Keratinocyte (primary cell): ENCODE data around the gene NOD1. TPM values are rescaled to one million over a fixed set of nuclear protein-coding genes. Genes with fewer than 3 reads are reported as not detected.

Experiments used
- DNase-seq: peaks from one replicate; pipeline ENCODE4 v3.0.0-alpha.2; 2011; ENCODE audit warnings: low read depth, missing footprints, low spot score
- FAIRE-seq: peaks from 2 replicates; lab custom pipeline; 2011; peaks lifted over from hg19 to GRCh38; lab: Jason Lieb, UNC
- H2AFZ ChIP-seq: 2 replicates; pipeline ENCODE4 v1.6.0; 2012; ENCODE audit warnings: low read length, control low read depth, inconsistent platforms; ENCODE audit not compliant: control insufficient read depth
- H3K27ac ChIP-seq: 2 replicates; pipeline ENCODE4 v1.5.1; 2011; ENCODE audit warnings: low read length; ENCODE audit not compliant: control insufficient read depth, insufficient read depth
- H3K27me3 ChIP-seq: 3 replicates; pipeline ENCODE4 v1.6.0; 2011; ENCODE audit warnings: low read length; ENCODE audit not compliant: control insufficient read depth, insufficient read depth; ENCODE audit errors: extremely low read depth
- H3K36me3 ChIP-seq, 2 experiments: 2 replicates in 1 of 2; 3 replicates in 1 of 2; pipeline ENCODE4 v1.5.1; 2011; ENCODE audit warnings: low read length in 2 of 2, mild to moderate bottlenecking in 1 of 2; ENCODE audit not compliant: control insufficient read depth in 2 of 2, insufficient read depth in 2 of 2; ENCODE audit errors: extremely low read depth in 1 of 2
- H3K4me1 ChIP-seq: 3 replicates; pipeline ENCODE4 v1.5.1; 2011; ENCODE audit warnings: low read length; ENCODE audit not compliant: control insufficient read depth, insufficient read depth; ENCODE audit errors: extremely low read depth
- H3K4me2 ChIP-seq: 3 replicates; pipeline ENCODE4 v1.6.0; 2011; ENCODE audit warnings: low read depth, low read length; ENCODE audit not compliant: control insufficient read depth, insufficient read depth; ENCODE audit errors: extremely low read depth
- H3K4me3 ChIP-seq, 3 experiments: fragments of 200-600 bp in 1 of 3; sonication (generic) in 1 of 3; 2 replicates in 2 of 3; 3 replicates in 1 of 3; pipeline ENCODE4 v1.5.1; 2011 to 2016; ENCODE audit warnings: low read length in 3 of 3, mild to moderate bottlenecking in 3 of 3, control low read depth in 2 of 3, inconsistent platforms in 1 of 3, low read depth in 1 of 3, mixed read lengths in 1 of 3, mixed run types in 1 of 3, moderate library complexity in 1 of 3; ENCODE audit not compliant: control insufficient read depth in 2 of 3, insufficient read depth in 2 of 3; ENCODE audit errors: extremely low read depth in 1 of 3
- H3K79me2 ChIP-seq: 2 replicates; pipeline ENCODE4 v1.6.0; 2012; ENCODE audit warnings: low read length; ENCODE audit not compliant: control insufficient read depth, insufficient read depth
- H3K9ac ChIP-seq: 3 replicates; pipeline ENCODE4 v1.6.0; 2011; ENCODE audit warnings: low read length; ENCODE audit not compliant: control insufficient read depth, insufficient read depth; ENCODE audit errors: extremely low read depth
- H3K9me1 ChIP-seq: 3 replicates; pipeline ENCODE4 v1.6.0; 2011; ENCODE audit warnings: low read length; ENCODE audit not compliant: control insufficient read depth, insufficient read depth; ENCODE audit errors: extremely low read depth
- H3K9me3 ChIP-seq: 2 replicates; pipeline ENCODE4 v1.5.1; 2012; ENCODE audit warnings: low read depth, low read length; ENCODE audit not compliant: control insufficient read depth
- H4K20me1 ChIP-seq: 3 replicates; pipeline ENCODE4 v1.6.0; 2011; ENCODE audit warnings: low read length; ENCODE audit not compliant: control insufficient read depth, insufficient read depth; ENCODE audit errors: extremely low read depth
- EZH2 ChIP-seq: IDR thresholded peaks from one replicate; pipeline ENCODE4 v1.6.1; 2012; ENCODE audit warnings: inconsistent platforms, mild to moderate bottlenecking, low read length, moderate library complexity
- dilution Hi-C: fragments of 300-500 bp; cut with MboI; formaldehyde crosslinking; loops from one replicate; pipeline ENCODE4 v1.7.0; 2020; ENCODE audit warnings: low sequenced_read_pairs; ENCODE audit not compliant: extremely low pct_ligation_motif_present
- polyA plus RNA-seq, 5 experiments: library from polyadenylated mRNA; depleted of rRNA in 3 of 5; stranded (reverse) in 3 of 5; stranded (forward) in 1 of 5; unstranded in 1 of 5; fragments of >200 nt; gene quantifications; 1 replicate in 1 of 5; 2 replicates in 3 of 5; 3 replicates in 1 of 5; pipeline versions ENCODE4 v1.2.1 to v1.2.3, GENCODE V29; 2011 to 2012; ENCODE audit warnings: missing spikeins in 2 of 5, low read depth in 1 of 5, low replicate concordance in 1 of 5
- TF ChIP-seq, protein P1 (sequence below), 3 experiments: IDR thresholded peaks in 1 of 3; conservative IDR thresholded peaks in 1 of 3; optimal IDR thresholded peaks in 1 of 3; 2 replicates in 2 of 3; 3 replicates in 1 of 3; pipeline versions ENCODE3 to v1.5.1; 2011; ENCODE audit warnings: low read length in 3 of 3, mild to moderate bottlenecking in 3 of 3, moderate library complexity in 2 of 3, control low read depth in 1 of 3, inconsistent platforms in 1 of 3; ENCODE audit not compliant: insufficient read depth in 2 of 3; ENCODE audit errors: extremely low read depth in 1 of 3

Gene NOD1
- polyA plus RNA-seq, 1 donor (not counting 4 experiments of a cell fraction or from before 2014, with no cell fraction given): 4.3 TPM

DNA sequence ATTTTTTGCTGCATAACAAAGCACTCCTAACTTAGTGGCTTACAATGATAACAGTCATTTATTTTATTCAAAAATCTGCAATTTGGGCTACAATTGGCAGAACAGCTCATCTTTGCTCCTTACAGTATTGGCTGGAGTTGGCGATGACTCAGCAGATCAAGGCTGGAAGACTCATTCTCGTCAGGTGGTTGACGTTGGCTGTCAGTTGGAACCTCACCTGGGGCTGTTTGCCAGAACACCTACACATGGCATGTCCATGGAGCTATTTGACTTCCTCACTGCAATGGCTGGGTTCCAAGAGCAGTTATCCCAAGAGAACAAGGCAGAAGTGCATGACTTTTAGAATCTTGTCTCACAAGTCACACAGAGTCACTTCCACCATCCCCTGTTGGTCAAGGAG is 75.1 kb downstream of the NOD1 start:
- DNase-seq (peak; percentile 68), FAIRE-seq (peak; percentile 99)
- dilution Hi-C loops: no loop called here
- H3K9ac ChIP-seq: no peak overlapping the region
- H3K9me3 ChIP-seq: no peaks in the 10 kb centered on the region
- no peak overlapping the region for H3K4me3 ChIP-seq
- H3K9me1 ChIP-seq: no peaks in the 10 kb centered on the region
- no peak overlapping the region for H3K27ac ChIP-seq
- no peaks in the 10 kb centered on the region for H3K79me2 ChIP-seq
- no peak overlapping the region for H3K4me2 ChIP-seq
- no peaks in the 10 kb centered on the region for H3K27me3 ChIP-seq
- no peaks in the 10 kb centered on the region for H3K36me3 ChIP-seq
- no peaks in the 10 kb centered on the region for H4K20me1 ChIP-seq
- TF ChIP-seq, protein P1, sequence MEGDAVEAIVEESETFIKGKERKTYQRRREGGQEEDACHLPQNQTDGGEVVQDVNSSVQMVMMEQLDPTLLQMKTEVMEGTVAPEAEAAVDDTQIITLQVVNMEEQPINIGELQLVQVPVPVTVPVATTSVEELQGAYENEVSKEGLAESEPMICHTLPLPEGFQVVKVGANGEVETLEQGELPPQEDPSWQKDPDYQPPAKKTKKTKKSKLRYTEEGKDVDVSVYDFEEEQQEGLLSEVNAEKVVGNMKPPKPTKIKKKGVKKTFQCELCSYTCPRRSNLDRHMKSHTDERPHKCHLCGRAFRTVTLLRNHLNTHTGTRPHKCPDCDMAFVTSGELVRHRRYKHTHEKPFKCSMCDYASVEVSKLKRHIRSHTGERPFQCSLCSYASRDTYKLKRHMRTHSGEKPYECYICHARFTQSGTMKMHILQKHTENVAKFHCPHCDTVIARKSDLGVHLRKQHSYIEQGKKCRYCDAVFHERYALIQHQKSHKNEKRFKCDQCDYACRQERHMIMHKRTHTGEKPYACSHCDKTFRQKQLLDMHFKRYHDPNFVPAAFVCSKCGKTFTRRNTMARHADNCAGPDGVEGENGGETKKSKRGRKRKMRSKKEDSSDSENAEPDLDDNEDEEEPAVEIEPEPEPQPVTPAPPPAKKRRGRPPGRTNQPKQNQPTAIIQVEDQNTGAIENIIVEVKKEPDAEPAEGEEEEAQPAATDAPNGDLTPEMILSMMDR (optimal IDR thresholded peaks at IDR 0.05 in 1 of 3, IDR thresholded peaks at IDR 0.05 in 1 of 3, conservative IDR thresholded peaks at IDR 0.05 in 1 of 3; ENCODE audit: extremely low read depth in 1 of 3, insufficient read depth in 2 of 3, low read length in 3 of 3): no peak
- TF ChIP-seq EZH2: no peak
- H2AFZ ChIP-seq: no peak overlapping the region
- peaks cover 30% of the 10 kb centered on the region for H3K4me1 ChIP-seq

DNA sequence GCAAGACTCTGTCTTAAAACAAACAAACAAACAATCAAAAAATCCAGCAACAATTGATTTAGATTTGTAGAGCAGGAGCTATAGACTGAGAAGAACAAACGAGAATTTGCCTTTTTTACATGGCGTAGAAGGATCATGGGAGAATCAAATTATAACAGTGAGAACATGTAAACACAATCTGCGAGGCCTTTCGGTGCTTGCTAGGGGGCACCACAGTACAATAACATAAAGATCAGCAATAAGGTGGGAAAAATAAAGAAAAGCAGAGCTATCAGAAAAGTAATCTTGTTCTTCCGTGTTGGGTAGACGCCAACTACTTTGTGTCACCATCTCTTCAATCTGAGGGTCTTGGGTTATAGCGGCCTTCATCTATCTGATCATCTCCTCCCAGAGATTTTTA is 82.2 kb downstream of the NOD1 start:
- no peak for DNase-seq
- Histone ChIP-seq H3K27me3 (no peaks in the 10 kb centered on the region), H3K4me3 (no peak overlapping the region), H3K9me3 (no peaks in the 10 kb centered on the region), H3K4me2 (no peak overlapping the region), H3K4me1 (no peaks in the 10 kb centered on the region), H3K9me1 (no peaks in the 10 kb centered on the region), H3K9ac (no peak overlapping the region), H4K20me1 (no peaks in the 10 kb centered on the region), H2AFZ (no peak overlapping the region), H3K36me3 (no peaks in the 10 kb centered on the region), H3K79me2 (no peaks in the 10 kb centered on the region), H3K27ac (no peak overlapping the region)
- dilution Hi-C loops: no loop called here
- TF ChIP-seq EZH2: no peak
- TF ChIP-seq, protein P1 (optimal IDR thresholded peaks at IDR 0.05 in 1 of 3, IDR thresholded peaks at IDR 0.05 in 1 of 3, conservative IDR thresholded peaks at IDR 0.05 in 1 of 3; ENCODE audit: extremely low read depth in 1 of 3, insufficient read depth in 2 of 3, low read length in 3 of 3): peak in 2 of 3 experiments; percentile 14 to 17
- FAIRE-seq: no peak
